SK-N-SH treated with all-trans-retinoic acid at 6 μM for 48 hours (cell line): ENCODE results near the gene CSHL1.

Experiments
- ARNTL ChIP-seq: fragments of 450-650 bp; formaldehyde crosslinking; IDR thresholded peaks from 2 replicates; pipeline ENCODE4 v1.5.0; 2020; ENCODE audit warnings: low read depth, mild to moderate bottlenecking, moderate library complexity, borderline replicate concordance
- BACH2 ChIP-seq: fragments of 250-450 bp; sonication (Bioruptor Pico); IDR thresholded peaks from 2 replicates; pipeline ENCODE4 v1.9.0; 2021; ENCODE audit warnings: mild to moderate bottlenecking, borderline replicate concordance
- CREB5 ChIP-seq: fragments of 250-450 bp; sonication (Bioruptor Pico); IDR thresholded peaks from 2 replicates; pipeline ENCODE4 v1.5.1; 2020; ENCODE audit warnings: low read depth, mild to moderate bottlenecking, moderate library complexity
- ESRRG ChIP-seq: fragments of 250-450 bp; sonication (Bioruptor Pico); IDR thresholded peaks from 2 replicates; pipeline ENCODE4 v1.6.1; 2021; ENCODE audit warnings: mild to moderate bottlenecking
- GLIS3 ChIP-seq: fragments of 250-450 bp; sonication (Bioruptor Pico); IDR thresholded peaks from 2 replicates; pipeline ENCODE4 v1.5.0; 2020; ENCODE audit warnings: mild to moderate bottlenecking, moderate library complexity
- PATZ1 ChIP-seq: fragments of 250-450 bp; sonication (Bioruptor Pico); IDR thresholded peaks from 2 replicates; pipeline ENCODE4 v1.8.0; 2020; ENCODE audit warnings: mild to moderate bottlenecking, moderate library complexity, borderline replicate concordance
- RARB ChIP-seq: fragments of 250-450 bp; sonication (Bioruptor Pico); IDR thresholded peaks from 2 replicates; pipeline ENCODE4 v1.8.0; 2021; ENCODE audit warnings: mild to moderate bottlenecking, moderate library complexity
- SNAI2 ChIP-seq: fragments of 250-450 bp; sonication (Bioruptor Pico); IDR thresholded peaks from 2 replicates; pipeline ENCODE4 v1.5.0; 2020; ENCODE audit warnings: mild to moderate bottlenecking, moderate library complexity
- TCF4 ChIP-seq: fragments of 250-450 bp; sonication (Bioruptor Pico); IDR thresholded peaks from 2 replicates; pipeline ENCODE4 v1.8.0; 2021; ENCODE audit warnings: mild to moderate bottlenecking, moderate library complexity, borderline replicate concordance
- TSHZ2 ChIP-seq: fragments of 250-450 bp; sonication (Bioruptor Pico); IDR thresholded peaks from 2 replicates; pipeline ENCODE4 v1.5.0; 2020; ENCODE audit warnings: mild to moderate bottlenecking, moderate library complexity
- ZFP3 ChIP-seq: fragments of 250-450 bp; sonication (Bioruptor Pico); IDR thresholded peaks from 2 replicates; pipeline ENCODE4 v1.5.0; 2020; ENCODE audit warnings: mild to moderate bottlenecking, moderate library complexity
- ZFP30 ChIP-seq: fragments of 450-650 bp; formaldehyde crosslinking; IDR thresholded peaks from 2 replicates; pipeline ENCODE4 v1.5.0; 2022; ENCODE audit warnings: mild to moderate bottlenecking, moderate library complexity
- ZNF565 ChIP-seq: fragments of 450-650 bp; formaldehyde crosslinking; conservative IDR thresholded peaks from 2 replicates; pipeline ENCODE4 v1.5.0; 2020; ENCODE audit warnings: low read depth, mild to moderate bottlenecking, moderate library complexity
- ZNF70 ChIP-seq: fragments of 450-650 bp; formaldehyde crosslinking; IDR thresholded peaks from 2 replicates; pipeline ENCODE4 v1.5.0; 2020; ENCODE audit warnings: mild to moderate bottlenecking, moderate library complexity

GRCh38 chr17:63937319-63937718 is 26.3 kb upstream of the CSHL1 start:
- TF ChIP-seq ZNF565 (CRISPR knock-in tag) (no peak), RARB (CRISPR knock-in tag) (no peak), PATZ1 (no peak), GLIS3 (CRISPR knock-in tag) (no peak), ESRRG (CRISPR knock-in tag) (no peak), TSHZ2 (CRISPR knock-in tag) (no peak), SNAI2 (no peak), ARNTL (CRISPR knock-in tag) (no peak), ZFP3 (CRISPR knock-in tag) (no peak), ZNF70 (no peak), CREB5 (no peak), ZFP30 (CRISPR knock-in tag) (no peak), TCF4 (CRISPR knock-in tag) (no peak), BACH2 (no peak)
